Activated T-helper 1 cell treated with anti-CD3 and anti-CD28 coated beads, Interleukin-2, amount 50 U/mL, for 16 hours (primary cell): Measurements from ENCODE around the gene USP17L28.
"Not testable (repeated sequence)": the region's sequence is repeated elsewhere in the genome, so short reads cannot be mapped to it uniquely, and the experiment has no call there.

Source experiments
- DNase-seq, 2 donors: peaks; one replicate each; pipeline ENCODE4 v3.0.0-alpha.2; 2020; ENCODE audit warnings: low read depth in 1 of 2, low spot score in 1 of 2

The USP17L28 gene, protein sequence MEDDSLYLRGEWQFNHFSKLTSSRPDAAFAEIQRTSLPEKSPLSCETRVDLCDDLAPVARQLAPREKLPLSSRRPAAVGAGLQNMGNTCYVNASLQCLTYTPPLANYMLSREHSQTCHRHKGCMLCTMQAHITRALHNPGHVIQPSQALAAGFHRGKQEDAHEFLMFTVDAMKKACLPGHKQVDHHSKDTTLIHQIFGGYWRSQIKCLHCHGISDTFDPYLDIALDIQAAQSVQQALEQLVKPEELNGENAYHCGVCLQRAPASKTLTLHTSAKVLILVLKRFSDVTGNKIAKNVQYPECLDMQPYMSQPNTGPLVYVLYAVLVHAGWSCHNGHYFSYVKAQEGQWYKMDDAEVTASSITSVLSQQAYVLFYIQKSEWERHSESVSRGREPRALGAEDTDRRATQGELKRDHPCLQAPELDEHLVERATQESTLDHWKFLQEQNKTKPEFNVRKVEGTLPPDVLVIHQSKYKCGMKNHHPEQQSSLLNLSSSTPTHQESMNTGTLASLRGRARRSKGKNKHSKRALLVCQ

DNA sequence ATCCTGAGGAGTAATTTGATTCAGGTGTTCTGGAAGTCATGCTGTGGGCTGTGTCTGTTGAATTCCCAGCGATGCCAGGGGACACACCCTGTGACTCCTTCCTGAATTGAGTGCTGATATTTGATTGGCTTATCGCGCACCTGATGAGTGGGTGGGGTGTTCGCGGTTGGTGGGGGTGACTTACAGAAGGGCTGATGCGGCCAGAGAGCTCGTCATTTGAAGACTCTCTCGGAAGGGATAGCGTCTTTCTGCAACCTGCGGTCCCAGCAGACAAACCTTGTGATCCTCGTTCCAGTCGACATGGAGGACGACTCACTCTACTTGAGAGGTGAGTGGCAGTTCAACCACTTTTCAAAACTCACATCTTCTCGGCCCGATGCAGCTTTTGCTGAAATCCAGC is at the start of gene USP17L28:
TSS of gene USP17L28 (plus strand) at position 301 of the 400 bp plus-strand sequence. CDS start at position 301, 0 bp downstream.
- DNase-seq = not testable (repeated sequence)

DNA sequence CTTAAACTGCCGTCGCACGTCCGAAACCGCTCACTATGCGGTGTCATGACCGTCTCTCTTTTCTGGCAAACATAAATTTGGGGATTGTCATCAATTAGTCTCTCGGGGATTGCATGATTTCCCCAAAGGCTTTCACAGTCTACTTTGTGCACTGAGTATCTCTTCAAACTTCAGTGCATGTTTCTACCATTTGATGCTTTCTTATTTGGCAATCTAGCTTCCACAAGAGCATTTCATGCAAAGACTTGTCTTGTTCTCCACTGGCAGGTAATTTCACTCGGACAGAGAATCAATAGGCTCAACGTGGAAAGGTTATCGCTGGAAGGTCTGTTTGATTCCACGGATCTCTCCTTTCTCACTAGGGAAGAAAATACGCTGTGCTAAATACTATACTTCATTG is 24.5 kb upstream of the USP17L28 start:
- DNase-seq = not testable (repeated sequence)

DNA sequence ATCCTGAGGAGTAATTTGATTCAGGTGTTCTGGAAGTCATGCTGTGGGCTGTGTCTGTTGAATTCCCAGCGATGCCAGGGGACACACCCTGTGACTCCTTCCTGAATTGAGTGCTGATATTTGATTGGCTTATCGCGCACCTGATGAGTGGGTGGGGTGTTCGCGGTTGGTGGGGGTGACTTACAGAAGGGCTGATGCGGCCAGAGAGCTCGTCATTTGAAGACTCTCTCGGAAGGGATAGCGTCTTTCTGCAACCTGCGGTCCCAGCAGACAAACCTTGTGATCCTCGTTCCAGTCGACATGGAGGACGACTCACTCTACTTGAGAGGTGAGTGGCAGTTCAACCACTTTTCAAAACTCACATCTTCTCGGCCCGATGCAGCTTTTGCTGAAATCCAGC is 23.8 kb upstream of the USP17L28 start, which contains the start of gene USP17L24:
TSS of gene USP17L24 (plus strand) at position 301 of the 400 bp plus-strand sequence. CDS start at position 301, 0 bp downstream.
- not testable (repeated sequence) for DNase-seq

DNA sequence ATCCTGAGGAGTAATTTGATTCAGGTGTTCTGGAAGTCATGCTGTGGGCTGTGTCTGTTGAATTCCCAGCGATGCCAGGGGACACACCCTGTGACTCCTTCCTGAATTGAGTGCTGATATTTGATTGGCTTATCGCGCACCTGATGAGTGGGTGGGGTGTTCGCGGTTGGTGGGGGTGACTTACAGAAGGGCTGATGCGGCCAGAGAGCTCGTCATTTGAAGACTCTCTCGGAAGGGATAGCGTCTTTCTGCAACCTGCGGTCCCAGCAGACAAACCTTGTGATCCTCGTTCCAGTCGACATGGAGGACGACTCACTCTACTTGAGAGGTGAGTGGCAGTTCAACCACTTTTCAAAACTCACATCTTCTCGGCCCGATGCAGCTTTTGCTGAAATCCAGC is 19.1 kb upstream of the USP17L28 start, which contains the start of gene USP17L25:
TSS of gene USP17L25 (plus strand) at position 301 of the 400 bp plus-strand sequence. CDS start at position 301, 0 bp downstream.
- not testable (repeated sequence) for DNase-seq

DNA sequence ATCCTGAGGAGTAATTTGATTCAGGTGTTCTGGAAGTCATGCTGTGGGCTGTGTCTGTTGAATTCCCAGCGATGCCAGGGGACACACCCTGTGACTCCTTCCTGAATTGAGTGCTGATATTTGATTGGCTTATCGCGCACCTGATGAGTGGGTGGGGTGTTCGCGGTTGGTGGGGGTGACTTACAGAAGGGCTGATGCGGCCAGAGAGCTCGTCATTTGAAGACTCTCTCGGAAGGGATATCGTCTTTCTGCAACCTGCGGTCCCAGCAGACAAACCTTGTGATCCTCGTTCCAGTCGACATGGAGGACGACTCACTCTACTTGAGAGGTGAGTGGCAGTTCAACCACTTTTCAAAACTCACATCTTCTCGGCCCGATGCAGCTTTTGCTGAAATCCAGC is 14.3 kb upstream of the USP17L28 start, which contains the start of gene USP17L26:
TSS of gene USP17L26 (plus strand) at position 301 of the 400 bp plus-strand sequence. CDS start at position 301, 0 bp downstream.
- DNase-seq = not testable (repeated sequence)

DNA sequence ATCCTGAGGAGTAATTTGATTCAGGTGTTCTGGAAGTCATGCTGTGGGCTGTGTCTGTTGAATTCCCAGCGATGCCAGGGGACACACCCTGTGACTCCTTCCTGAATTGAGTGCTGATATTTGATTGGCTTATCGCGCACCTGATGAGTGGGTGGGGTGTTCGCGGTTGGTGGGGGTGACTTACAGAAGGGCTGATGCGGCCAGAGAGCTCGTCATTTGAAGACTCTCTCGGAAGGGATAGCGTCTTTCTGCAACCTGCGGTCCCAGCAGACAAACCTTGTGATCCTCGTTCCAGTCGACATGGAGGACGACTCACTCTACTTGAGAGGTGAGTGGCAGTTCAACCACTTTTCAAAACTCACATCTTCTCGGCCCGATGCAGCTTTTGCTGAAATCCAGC is 9.6 kb upstream of the USP17L28 start, which contains the start of gene USP17L5:
TSS of gene USP17L5 (plus strand) at position 301 of the 400 bp plus-strand sequence. CDS start at position 301, 0 bp downstream.
- DNase-seq = not testable (repeated sequence)

DNA sequence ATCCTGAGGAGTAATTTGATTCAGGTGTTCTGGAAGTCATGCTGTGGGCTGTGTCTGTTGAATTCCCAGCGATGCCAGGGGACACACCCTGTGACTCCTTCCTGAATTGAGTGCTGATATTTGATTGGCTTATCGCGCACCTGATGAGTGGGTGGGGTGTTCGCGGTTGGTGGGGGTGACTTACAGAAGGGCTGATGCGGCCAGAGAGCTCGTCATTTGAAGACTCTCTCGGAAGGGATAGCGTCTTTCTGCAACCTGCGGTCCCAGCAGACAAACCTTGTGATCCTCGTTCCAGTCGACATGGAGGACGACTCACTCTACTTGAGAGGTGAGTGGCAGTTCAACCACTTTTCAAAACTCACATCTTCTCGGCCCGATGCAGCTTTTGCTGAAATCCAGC is 4.8 kb upstream of the USP17L28 start, which contains the start of gene USP17L27:
TSS of gene USP17L27 (plus strand) at position 301 of the 400 bp plus-strand sequence. CDS start at position 301, 0 bp downstream.
- DNase-seq = not testable (repeated sequence)

DNA sequence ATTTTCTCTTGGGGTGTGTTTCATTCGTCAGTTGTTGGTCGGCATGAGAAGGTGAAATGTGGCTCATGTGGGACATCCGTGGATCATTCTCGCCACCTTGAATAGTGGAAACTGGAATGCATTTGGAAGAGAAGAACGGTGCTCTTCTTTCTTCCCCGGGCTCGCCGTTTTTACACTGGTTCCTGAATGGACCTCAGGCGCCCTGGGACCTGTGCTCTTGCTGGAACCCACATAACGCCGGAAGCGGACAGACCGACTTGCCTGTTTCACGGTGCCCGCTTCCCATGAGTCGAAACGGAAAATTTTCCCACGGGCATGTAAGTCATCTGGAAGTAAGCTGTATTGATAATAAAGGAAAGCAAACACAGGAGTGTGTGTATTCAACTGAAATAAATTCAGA is 2.2 kb downstream of the USP17L28 start:
- not testable (repeated sequence) for DNase-seq

DNA sequence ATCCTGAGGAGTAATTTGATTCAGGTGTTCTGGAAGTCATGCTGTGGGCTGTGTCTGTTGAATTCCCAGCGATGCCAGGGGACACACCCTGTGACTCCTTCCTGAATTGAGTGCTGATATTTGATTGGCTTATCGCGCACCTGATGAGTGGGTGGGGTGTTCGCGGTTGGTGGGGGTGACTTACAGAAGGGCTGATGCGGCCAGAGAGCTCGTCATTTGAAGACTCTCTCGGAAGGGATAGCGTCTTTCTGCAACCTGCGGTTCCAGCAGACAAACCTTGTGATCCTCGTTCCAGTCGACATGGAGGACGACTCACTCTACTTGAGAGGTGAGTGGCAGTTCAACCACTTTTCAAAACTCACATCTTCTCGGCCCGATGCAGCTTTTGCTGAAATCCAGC is 4.6 kb downstream of the USP17L28 start, which contains the start of gene USP17L29:
TSS of gene USP17L29 (plus strand) at position 301 of the 400 bp plus-strand sequence. CDS start at position 301, 0 bp downstream.
- not testable (repeated sequence) for DNase-seq

DNA sequence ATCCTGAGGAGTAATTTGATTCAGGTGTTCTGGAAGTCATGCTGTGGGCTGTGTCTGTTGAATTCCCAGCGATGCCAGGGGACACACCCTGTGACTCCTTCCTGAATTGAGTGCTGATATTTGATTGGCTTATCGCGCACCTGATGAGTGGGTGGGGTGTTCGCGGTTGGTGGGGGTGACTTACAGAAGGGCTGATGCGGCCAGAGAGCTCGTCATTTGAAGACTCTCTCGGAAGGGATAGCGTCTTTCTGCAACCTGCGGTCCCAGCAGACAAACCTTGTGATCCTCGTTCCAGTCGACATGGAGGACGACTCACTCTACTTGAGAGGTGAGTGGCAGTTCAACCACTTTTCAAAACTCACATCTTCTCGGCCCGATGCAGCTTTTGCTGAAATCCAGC is 14.1 kb downstream of the USP17L28 start, which contains the start of gene USP17L30:
TSS of gene USP17L30 (plus strand) at position 301 of the 400 bp plus-strand sequence. CDS start at position 301, 0 bp downstream.
- DNase-seq = not testable (repeated sequence)

DNA sequence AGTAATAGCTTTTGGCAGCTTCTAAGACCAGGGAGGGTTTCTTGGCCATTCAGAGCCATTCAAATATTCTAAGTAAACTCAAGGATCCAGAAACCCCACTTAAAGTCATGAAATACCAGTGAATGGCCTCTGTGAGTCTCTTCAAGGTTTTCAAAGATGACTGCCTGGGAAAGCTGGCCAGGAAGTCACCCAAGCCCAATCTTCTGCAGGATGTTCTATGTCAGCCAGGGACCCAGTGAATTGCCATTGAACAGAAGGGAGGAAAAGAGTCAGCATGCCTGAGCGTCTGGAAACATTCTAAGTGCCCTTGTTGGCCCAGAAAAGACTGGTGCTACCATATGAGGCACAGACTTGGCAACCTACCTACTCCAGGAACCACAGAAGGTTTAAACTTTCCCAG is 31.2 kb downstream of the USP17L28 start:
- DNase-seq = not testable (repeated sequence)

DNA sequence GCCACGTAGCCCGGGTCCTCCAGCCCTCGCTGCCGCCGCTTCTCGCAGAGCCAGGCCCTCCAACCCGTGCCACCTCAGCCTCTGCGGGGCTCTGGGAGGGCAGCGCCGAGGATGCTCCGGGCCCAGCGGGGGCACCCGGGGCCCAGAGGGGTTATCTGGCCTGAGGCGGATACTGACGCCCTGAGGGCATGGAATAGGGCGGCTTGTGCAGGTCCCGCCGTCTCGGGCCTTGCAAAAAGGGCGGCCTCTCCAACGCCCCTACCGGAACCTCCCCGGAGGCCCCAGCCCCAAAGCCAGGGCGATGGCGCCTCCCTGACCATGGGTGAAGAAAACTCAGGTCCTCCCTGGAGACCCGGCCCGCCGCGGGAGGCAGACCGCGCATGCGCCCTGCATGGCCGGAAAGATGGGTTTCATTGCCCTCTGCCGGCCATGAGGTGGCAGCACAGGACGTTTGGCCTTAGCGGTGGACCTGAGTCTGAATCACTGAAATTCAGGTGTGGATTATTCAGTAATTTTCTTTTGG is 32.4 kb downstream of the USP17L28 start:
- peak in 1 of 2 donors; percentile 11 for DNase-seq

DNA sequence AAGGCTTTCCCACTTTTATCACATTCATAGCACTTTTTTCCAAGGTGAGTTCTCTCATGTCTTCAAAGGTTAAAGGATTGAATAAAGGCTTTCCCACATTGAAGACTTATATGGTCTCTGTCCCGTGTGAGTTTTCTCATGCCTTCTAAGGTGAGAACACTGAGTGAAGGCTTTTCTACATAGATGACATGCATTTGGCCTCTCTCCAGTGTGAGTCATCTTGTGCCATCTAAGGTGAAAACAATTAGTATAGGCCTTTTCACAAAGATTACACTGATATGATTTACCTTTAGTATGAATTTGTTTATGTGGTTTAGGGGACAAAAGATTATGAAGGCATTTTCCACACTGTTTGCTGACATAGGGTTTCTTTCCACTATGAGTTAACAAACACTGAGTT is 35.4 kb downstream of the USP17L28 start:
- DNase-seq = no peak

DNA sequence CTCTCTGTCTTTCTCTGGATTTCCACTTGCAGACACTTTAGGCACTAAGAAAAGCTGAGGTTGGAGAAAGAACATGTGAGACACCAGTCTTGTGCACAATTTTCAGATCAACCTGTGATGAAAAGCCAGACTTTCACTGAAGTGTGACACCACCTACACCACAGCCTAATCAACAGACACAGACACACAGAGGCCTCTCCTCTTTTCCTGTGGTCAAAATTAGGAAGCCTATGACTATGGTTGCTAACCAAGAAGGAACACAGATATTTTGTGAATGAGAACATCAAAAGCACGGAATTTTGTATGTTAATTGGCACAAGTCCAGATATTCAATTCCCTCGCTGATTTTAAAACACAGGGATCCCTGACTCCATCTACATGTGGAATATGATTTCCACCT is 40.3 kb downstream of the USP17L28 start:
- not testable (repeated sequence) for DNase-seq
